ENCODE results near the gene CROCC. TPM values are rescaled to one million over a fixed set of nuclear protein-coding genes. Genes with fewer than 3 reads are reported as not detected.
"Not testable (repeated sequence)": the region's sequence is repeated elsewhere in the genome, so short reads cannot be mapped to it uniquely, and the experiment has no call there.

CROCC gene
- total RNA-seq, 2 experiments from 2014 or later = 15.9 to 18.7 TPM

- CTCF ChIA-PET = interaction anchor here (0.7 kb wide), 1 partner anchor 159 kb away, joined by 3 read pairs; no protein-coding TSS in a partner anchor
- Mint-ChIP-seq H3K4me1 (ENCODE audit: low read depth) (peaks cover 23% of the 10 kb centered on the region), H3K4me3 (peak overlapping the region; percentile 71), H3K27ac (no peak overlapping the region), H3K9me3 (no peaks in the 10 kb centered on the region), H3K27me3 (no peaks in the 10 kb centered on the region), H3K36me3 (no peaks in the 10 kb centered on the region)
- intact Hi-C loops (cut with micrococcal nuclease) = loop anchor here (1.0 kb wide), 1 partner anchor 9 kb away; no protein-coding TSS in a partner anchor
- POLR2A ChIA-PET = no interaction called here
- DNase-seq = no peak
These were observed 8.4 kb upstream of the CROCC start for GRCh38 chr1:16913181-16913832.

DNA sequence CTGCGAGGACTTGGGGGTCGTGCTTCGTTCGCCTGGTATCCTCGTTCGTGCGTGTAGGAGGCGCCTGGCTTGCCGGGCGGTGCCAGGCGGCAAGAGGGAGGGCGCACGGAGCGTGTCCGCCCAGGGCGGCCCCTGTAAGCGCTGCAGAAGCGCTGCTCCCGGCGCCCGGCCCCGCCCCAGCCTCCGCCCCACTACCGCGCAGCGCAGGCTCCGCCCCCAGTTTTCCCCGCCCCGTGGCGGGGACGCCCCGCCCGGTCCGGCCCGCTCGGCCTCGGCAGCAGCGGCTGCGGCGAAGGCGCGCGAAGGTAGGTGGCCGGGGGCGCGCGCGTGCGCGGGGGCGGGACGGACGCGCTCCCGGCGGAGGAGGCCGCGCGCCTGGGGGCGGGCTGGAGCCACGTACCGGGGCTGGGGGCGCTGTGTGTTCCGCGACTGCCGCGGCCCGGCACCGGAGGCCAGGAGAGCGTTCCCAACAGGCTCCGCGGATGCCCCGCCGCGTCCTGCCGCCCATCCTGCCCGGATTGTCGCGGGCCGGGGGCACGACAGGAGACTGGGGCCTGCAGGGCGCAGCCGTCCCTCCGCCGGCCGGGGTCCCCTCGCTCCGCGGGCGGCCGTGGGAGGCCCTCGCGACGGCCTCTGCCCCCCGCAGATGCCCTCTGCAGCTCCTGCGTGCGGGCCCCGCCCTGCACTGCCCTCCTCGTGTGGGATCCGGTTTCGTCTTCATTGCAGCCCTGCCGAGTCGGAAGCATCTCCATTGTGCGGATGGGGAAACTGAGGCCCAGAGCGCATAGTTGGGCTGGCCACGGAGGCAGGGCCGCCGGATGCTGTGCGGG is 7.7 kb upstream of the CROCC start:
- Mint-ChIP-seq H3K36me3 (no peaks in the 10 kb centered on the region), H3K27me3 (no peaks in the 10 kb centered on the region), H3K27ac (peak overlapping the region; percentile 82), H3K4me3 (peak overlapping the region; percentile 88), H3K9me3 (no peaks in the 10 kb centered on the region), H3K4me1 (ENCODE audit: low read depth) (peaks cover 23% of the 10 kb centered on the region)
- ChIA-PET POLR2A (interaction anchor here (0.9 to 2.6 kb wide), 3 partner anchors 9 to 102 kb away, joined by 3 to 19 read pairs (median 3); no protein-coding TSS in a partner anchor), CTCF (interaction anchor here (0.6 kb wide), 1 partner anchor 10 kb away, joined by 4 read pairs; no protein-coding TSS in a partner anchor)
- peak; percentile 94 for DNase-seq
- intact Hi-C loops (cut with micrococcal nuclease) = loop anchor here (1.0 kb wide), 1 partner anchor 10 kb away; no protein-coding TSS in a partner anchor

- H3K27me3 Mint-ChIP-seq; intact Hi-C loops (cut with micrococcal nuclease): not testable (repeated sequence)
- POLR2A ChIA-PET = interaction anchor here (0.9 to 2.6 kb wide), 4 partner anchors 9 to 101 kb away, joined by 3 to 19 read pairs (median 4); no protein-coding TSS in a partner anchor
These were observed 6.7 kb upstream of the CROCC start for GRCh38 chr1:16914928-16915626.

GRCh38 chr1:16915627-16915973 is 6.1 kb upstream of the CROCC start:
- intact Hi-C loops (cut with micrococcal nuclease) = no loop called here
- ChIA-PET CTCF (interaction anchor here (0.6 to 0.7 kb wide), 2 partner anchors 202 to 205 kb away, joined by 3 read pairs; no protein-coding TSS in a partner anchor), POLR2A (interaction anchor here (1.2 to 2.6 kb wide), 3 partner anchors 8 to 12 kb away, joined by 3 to 19 read pairs (median 4); no protein-coding TSS in a partner anchor)
- Mint-ChIP-seq H3K36me3 (no peaks in the 10 kb centered on the region), H3K9me3 (no peaks in the 10 kb centered on the region), H3K27ac (no peak overlapping the region), H3K27me3 (no peaks in the 10 kb centered on the region), H3K4me1 (ENCODE audit: low read depth) (peaks cover 21% of the 10 kb centered on the region), H3K4me3 (peak overlapping the region; percentile 88)
- DNase-seq = no peak

More at GRCh38 chr1:16914928-16915626, 6.7 kb upstream of the CROCC start:
- CTCF ChIA-PET = interaction anchor here (0.6 to 0.7 kb wide), 3 partner anchors 11 to 204 kb away, joined by 3 to 4 read pairs (median 3); no protein-coding TSS in a partner anchor
- Mint-ChIP-seq H3K27ac (peak overlapping the region; percentile 82), H3K4me1 (ENCODE audit: low read depth) (peaks cover 21% of the 10 kb centered on the region), H3K4me3 (peak overlapping the region; percentile 88)
- H3K9me3 Mint-ChIP-seq, DNase-seq, H3K36me3 Mint-ChIP-seq: not testable (repeated sequence)

GRCh38 chr1:16916036-16916880 is 5.5 kb upstream of the CROCC start:
- H3K36me3 Mint-ChIP-seq; H3K9me3 Mint-ChIP-seq; H3K27me3 Mint-ChIP-seq; DNase-seq; H3K27ac Mint-ChIP-seq; intact Hi-C loops (cut with micrococcal nuclease); H3K4me3 Mint-ChIP-seq: not testable (repeated sequence)
- ChIA-PET CTCF (interaction anchor here (0.6 kb wide), 1 partner anchor 203 kb away, joined by 3 read pairs; no protein-coding TSS in a partner anchor), POLR2A (interaction anchor here (2.6 kb wide), 1 partner anchor 11 kb away, joined by 19 read pairs; no protein-coding TSS in a partner anchor)
- H3K4me1 Mint-ChIP-seq (ENCODE audit: low read depth) = peaks cover 25% of the 10 kb centered on the region

- DNase-seq = no peak
- H3K4me1 Mint-ChIP-seq (ENCODE audit: low read depth) = peaks cover 30% of the 10 kb centered on the region
- intact Hi-C loops (cut with micrococcal nuclease) = no loop called here
- H3K27ac Mint-ChIP-seq = no peak overlapping the region
- no peak overlapping the region for H3K4me3 Mint-ChIP-seq
- H3K9me3 Mint-ChIP-seq = no peaks in the 10 kb centered on the region
- no peaks in the 10 kb centered on the region for H3K27me3 Mint-ChIP-seq
- POLR2A ChIA-PET = no interaction called here
- CTCF ChIA-PET = no interaction called here
- H3K36me3 Mint-ChIP-seq = no peaks in the 10 kb centered on the region
These were observed 3.4 kb upstream of the CROCC start for GRCh38 chr1:16918371-16918770.

GRCh38 chr1:16918936-16919665 is 2.6 kb upstream of the CROCC start:
- not testable (repeated sequence) for DNase-seq

DNA sequence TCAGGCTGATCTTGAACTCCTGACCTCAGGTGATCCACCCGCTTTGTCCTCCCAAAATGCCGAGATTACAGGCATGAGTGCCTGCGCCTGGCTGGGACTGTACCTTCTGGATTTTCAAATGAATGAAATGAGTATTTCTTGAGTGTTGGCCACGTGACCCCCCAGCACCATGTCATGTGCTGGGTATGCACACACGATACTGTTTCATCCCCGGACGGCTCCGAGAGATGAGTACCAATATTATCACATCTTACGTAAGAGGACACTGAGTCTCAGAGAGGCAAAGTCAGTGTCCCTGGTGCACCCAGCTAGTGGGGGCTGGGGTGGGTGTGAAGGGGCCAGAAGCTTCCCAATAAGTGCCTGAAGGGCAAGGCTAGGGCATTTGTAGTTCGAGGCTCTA is 780 bp upstream of the CROCC start:
- ChIA-PET POLR2A (no interaction called here), CTCF (no interaction called here)
- intact Hi-C loops (cut with micrococcal nuclease) = no loop called here
- H3K27me3 Mint-ChIP-seq = no peaks in the 10 kb centered on the region
- peaks cover 16% of the 10 kb centered on the region for H3K4me1 Mint-ChIP-seq (ENCODE audit: low read depth)
- H3K27ac Mint-ChIP-seq = no peak overlapping the region
- no peaks in the 10 kb centered on the region for H3K9me3 Mint-ChIP-seq
- no peaks in the 10 kb centered on the region for H3K36me3 Mint-ChIP-seq
- H3K4me3 Mint-ChIP-seq = no peak overlapping the region
- no peak for DNase-seq

More at GRCh38 chr1:16918936-16919665, 2.6 kb upstream of the CROCC start:
- peaks cover 26% of the 10 kb centered on the region for H3K4me1 Mint-ChIP-seq (ENCODE audit: low read depth)
- H3K36me3 Mint-ChIP-seq; intact Hi-C loops (cut with micrococcal nuclease); H3K27me3 Mint-ChIP-seq; POLR2A ChIA-PET; H3K27ac Mint-ChIP-seq; H3K9me3 Mint-ChIP-seq; H3K4me3 Mint-ChIP-seq: not testable (repeated sequence)
- CTCF ChIA-PET = interaction anchor here (0.8 to 1.2 kb wide), 2 partner anchors 32 to 298 kb away, joined by 3 read pairs; no protein-coding TSS in a partner anchor

GRCh38 chr1:16922466-16922865 is 735 bp downstream of the CROCC start:
- H3K27ac Mint-ChIP-seq = no peak overlapping the region
- no peak for DNase-seq
- H3K9me3 Mint-ChIP-seq = no peaks in the 10 kb centered on the region
- POLR2A ChIA-PET = interaction anchor here (1.1 kb wide), 1 partner anchor 17 kb away, joined by 3 read pairs; no protein-coding TSS in a partner anchor
- peaks cover 16% of the 10 kb centered on the region for H3K4me1 Mint-ChIP-seq (ENCODE audit: low read depth)
- intact Hi-C loops (cut with micrococcal nuclease) = no loop called here
- no peaks in the 10 kb centered on the region for H3K27me3 Mint-ChIP-seq
- no peaks in the 10 kb centered on the region for H3K36me3 Mint-ChIP-seq
- CTCF ChIA-PET = interaction anchor here (1.1 kb wide), 1 partner anchor 38 kb away, joined by 3 read pairs; no protein-coding TSS in a partner anchor
- H3K4me3 Mint-ChIP-seq = no peak overlapping the region

DNA sequence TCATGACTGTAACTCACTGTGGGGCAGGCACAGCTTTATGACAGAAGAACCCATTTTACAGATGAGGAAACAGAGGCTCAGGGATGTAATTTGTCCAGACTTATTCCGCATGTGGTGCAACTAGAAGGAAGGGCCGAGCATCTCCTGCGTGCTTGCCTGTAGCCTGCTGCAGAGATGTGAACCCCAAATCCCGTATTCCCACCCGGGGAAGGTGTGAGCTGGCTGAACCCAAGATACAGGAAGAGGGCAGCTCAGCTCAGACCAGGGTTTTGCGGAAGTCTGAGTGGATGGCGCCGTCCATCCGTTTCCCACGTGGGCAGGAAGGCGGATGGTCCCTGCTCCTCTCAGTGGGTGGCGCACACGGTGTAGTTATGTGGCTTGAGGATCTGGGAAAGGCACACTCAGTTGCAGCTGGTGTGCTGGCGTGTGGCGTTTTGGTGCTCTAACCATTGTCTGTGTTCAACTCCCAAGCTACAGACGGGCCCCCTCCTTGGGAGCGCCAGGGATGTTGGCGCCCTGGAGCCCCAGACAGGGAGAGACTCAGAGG is 1.2 kb downstream of the CROCC start:
- Mint-ChIP-seq H3K4me1 (ENCODE audit: low read depth) (peaks cover 16% of the 10 kb centered on the region), H3K27me3 (no peaks in the 10 kb centered on the region), H3K27ac (no peak overlapping the region), H3K4me3 (no peak overlapping the region), H3K36me3 (no peaks in the 10 kb centered on the region), H3K9me3 (no peaks in the 10 kb centered on the region)
- ChIA-PET POLR2A (interaction anchor here (1.1 to 1.4 kb wide), 2 partner anchors 8 to 18 kb away, joined by 3 read pairs; no protein-coding TSS in a partner anchor), CTCF (no interaction called here)
- intact Hi-C loops (cut with micrococcal nuclease) = no loop called here
- DNase-seq = no peak

Data from activated CD4-positive, alpha-beta memory T cell treated with anti-CD3 and anti-CD28 coated beads for 36 hours (primary cell).